ENCODE measurements around the gene RANBP17. TPM values are rescaled to one million over a fixed set of nuclear protein-coding genes. Genes with fewer than 3 reads are reported as not detected.
A peak's percentile ranks its signal among the peaks of the same experiment; 100 is the strongest.

The RANBP17 gene
- total RNA-seq: 10 to 100 TPM in 1 of 2 donors, 1 to 10 TPM in 1; 5.4 to 19.8 TPM

GRCh38 chr5:170861917-170862766 lies at the start of gene RANBP17:
RANBP17 (plus strand) TSS chr5:170862018.
- peak; percentile 6 for DNase-seq (ENCODE audit: low spot score)
- intact Hi-C loops (cut with DNase I): no loop called here
- H3K36me3 ChIP-seq: no peaks in the 10 kb centered on the region

GRCh38 chr5:170813231-170813630 lies 48.6 kb upstream of the RANBP17 start:
- H3K27ac ChIP-seq: no peak overlapping the region
- DNase-seq (ENCODE audit: low spot score): no peak
- H3K36me3 ChIP-seq: no peaks in the 10 kb centered on the region
- 90% methylated on average over 5 of the region's 5 CpGs for WGBS
- H3K27me3 ChIP-seq (replicated peaks; ENCODE audit: insufficient read depth): no peaks in the 10 kb centered on the region
- H3K9me3 ChIP-seq: no peaks in the 10 kb centered on the region
- no peaks in the 10 kb centered on the region for H3K4me1 ChIP-seq (replicated peaks)
- H3K4me3 ChIP-seq: no peak overlapping the region
- intact Hi-C loops (cut with DNase I): no loop called here
- TF ChIP-seq POLR2A (IDR thresholded peaks at IDR 0.05): no peak
- no peak for TF ChIP-seq POLR2AphosphoS5 (IDR thresholded peaks at IDR 0.05)
- TF ChIP-seq, protein P1, sequence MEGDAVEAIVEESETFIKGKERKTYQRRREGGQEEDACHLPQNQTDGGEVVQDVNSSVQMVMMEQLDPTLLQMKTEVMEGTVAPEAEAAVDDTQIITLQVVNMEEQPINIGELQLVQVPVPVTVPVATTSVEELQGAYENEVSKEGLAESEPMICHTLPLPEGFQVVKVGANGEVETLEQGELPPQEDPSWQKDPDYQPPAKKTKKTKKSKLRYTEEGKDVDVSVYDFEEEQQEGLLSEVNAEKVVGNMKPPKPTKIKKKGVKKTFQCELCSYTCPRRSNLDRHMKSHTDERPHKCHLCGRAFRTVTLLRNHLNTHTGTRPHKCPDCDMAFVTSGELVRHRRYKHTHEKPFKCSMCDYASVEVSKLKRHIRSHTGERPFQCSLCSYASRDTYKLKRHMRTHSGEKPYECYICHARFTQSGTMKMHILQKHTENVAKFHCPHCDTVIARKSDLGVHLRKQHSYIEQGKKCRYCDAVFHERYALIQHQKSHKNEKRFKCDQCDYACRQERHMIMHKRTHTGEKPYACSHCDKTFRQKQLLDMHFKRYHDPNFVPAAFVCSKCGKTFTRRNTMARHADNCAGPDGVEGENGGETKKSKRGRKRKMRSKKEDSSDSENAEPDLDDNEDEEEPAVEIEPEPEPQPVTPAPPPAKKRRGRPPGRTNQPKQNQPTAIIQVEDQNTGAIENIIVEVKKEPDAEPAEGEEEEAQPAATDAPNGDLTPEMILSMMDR (IDR thresholded peaks at IDR 0.05): no peak

More at GRCh38 chr5:170861917-170862766, at the start of gene RANBP17:
- Histone ChIP-seq H3K4me1 (replicated peaks) (no peaks in the 10 kb centered on the region), H3K9me3 (no peaks in the 10 kb centered on the region), H3K27me3 (replicated peaks; ENCODE audit: insufficient read depth) (no peaks in the 10 kb centered on the region), H3K27ac (peak within 1 kb of the TSS; percentile 7 to 29), H3K4me3 (peak within 1 kb of the TSS; percentile 46 to 63)
- TF ChIP-seq POLR2A (IDR thresholded peaks at IDR 0.05): no peak
- WGBS: 2% methylated on average over 59 of the region's 102 CpGs

DNA sequence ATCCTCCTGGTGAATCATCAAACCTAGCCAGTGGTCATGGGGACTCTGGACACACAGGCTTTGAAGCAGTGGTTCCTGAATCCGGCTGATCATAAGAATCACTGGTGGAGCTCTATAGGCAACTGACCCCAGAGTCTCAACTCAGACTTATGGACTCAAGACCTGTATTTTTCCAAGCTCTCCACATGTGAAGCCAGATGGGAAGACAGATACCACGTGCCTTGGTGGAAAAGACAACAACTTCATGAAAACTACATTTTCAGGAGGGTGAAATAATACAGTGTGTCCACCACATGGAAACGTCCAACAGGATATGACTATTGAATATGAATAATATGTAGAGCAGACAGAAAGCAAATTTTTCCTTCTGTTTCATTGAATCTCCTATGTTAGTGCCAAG lies 44.6 kb upstream of the RANBP17 start:
- no peak overlapping the region for H3K4me3 ChIP-seq
- DNase-seq (ENCODE audit: low spot score): no peak
- no peaks in the 10 kb centered on the region for H3K4me1 ChIP-seq (replicated peaks)
- no peaks in the 10 kb centered on the region for H3K36me3 ChIP-seq
- intact Hi-C loops (cut with DNase I): no loop called here
- H3K27ac ChIP-seq: no peak overlapping the region
- no peaks in the 10 kb centered on the region for H3K9me3 ChIP-seq
- WGBS: 77% methylated on average over 3 of the region's 3 CpGs
- TF ChIP-seq, protein P1 (IDR thresholded peaks at IDR 0.05): no peak
- TF ChIP-seq POLR2A (IDR thresholded peaks at IDR 0.05) (no peak), POLR2AphosphoS5 (IDR thresholded peaks at IDR 0.05) (no peak)
- H3K27me3 ChIP-seq (replicated peaks; ENCODE audit: insufficient read depth): no peaks in the 10 kb centered on the region

DNA sequence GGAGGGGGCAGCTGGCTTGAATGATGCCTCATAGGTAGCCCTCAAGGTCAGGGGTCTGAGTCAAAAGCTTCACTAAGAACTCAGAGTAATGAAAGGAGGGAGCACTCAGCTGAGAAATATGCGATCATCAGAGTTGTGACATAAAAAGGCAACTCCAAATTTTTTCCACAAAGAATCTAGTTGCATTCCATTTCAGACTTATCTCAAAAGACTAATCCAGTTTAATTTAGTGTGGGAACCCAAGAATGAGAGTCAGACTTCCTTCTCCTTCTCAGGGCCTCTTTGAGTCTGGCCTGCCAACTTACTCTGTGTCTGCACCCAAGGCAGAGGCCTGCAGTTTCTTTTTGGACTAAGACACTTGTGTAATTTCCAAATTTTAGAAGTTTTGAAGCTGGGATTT lies 43.6 kb upstream of the RANBP17 start:
- H3K4me1 ChIP-seq (replicated peaks): no peaks in the 10 kb centered on the region
- DNase-seq (ENCODE audit: low spot score): no peak
- no peaks in the 10 kb centered on the region for H3K9me3 ChIP-seq
- no peak overlapping the region for H3K4me3 ChIP-seq
- H3K36me3 ChIP-seq: no peaks in the 10 kb centered on the region
- intact Hi-C loops (cut with DNase I): no loop called here
- H3K27ac ChIP-seq: no peak overlapping the region
- H3K27me3 ChIP-seq (replicated peaks; ENCODE audit: insufficient read depth): no peaks in the 10 kb centered on the region
- TF ChIP-seq POLR2A (IDR thresholded peaks at IDR 0.05) (no peak), POLR2AphosphoS5 (IDR thresholded peaks at IDR 0.05) (no peak)
- TF ChIP-seq, protein P1 (IDR thresholded peaks at IDR 0.05): no peak
- WGBS: 88% methylated on average over 1 of the region's 1 CpG

DNA sequence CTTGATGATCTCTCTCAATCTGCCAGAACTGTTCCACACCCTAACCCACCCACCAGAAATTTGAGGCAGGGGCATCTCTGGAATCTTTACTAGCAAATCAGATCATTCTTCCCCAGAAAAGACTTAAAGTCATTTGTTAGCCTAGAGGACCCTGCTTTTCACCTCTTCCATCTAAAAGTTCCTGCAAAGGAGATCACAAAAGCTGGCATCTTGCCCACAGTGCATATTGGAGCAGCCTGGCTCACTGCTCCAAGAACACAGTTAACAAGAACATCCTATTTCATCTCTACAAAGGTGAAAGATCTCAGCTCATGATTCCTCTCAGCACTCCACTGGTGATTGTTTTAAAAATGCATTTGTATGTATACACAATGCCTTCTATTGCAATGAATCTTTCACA lies 42.0 kb upstream of the RANBP17 start:
- H3K27ac ChIP-seq: no peak overlapping the region
- H3K27me3 ChIP-seq (replicated peaks; ENCODE audit: insufficient read depth): no peaks in the 10 kb centered on the region
- H3K36me3 ChIP-seq: no peaks in the 10 kb centered on the region
- TF ChIP-seq POLR2A (IDR thresholded peaks at IDR 0.05): no peak
- TF ChIP-seq, protein P1 (IDR thresholded peaks at IDR 0.05): no peak
- no peak for DNase-seq (ENCODE audit: low spot score)
- H3K4me1 ChIP-seq (replicated peaks): no peaks in the 10 kb centered on the region
- no peaks in the 10 kb centered on the region for H3K9me3 ChIP-seq
- no peak overlapping the region for H3K4me3 ChIP-seq
- intact Hi-C loops (cut with DNase I): no loop called here
